Parathyroid adenoma (tissue), 2 donors: Measurements from ENCODE around the gene ROBO1.
"Not testable (repeated sequence)": the region's sequence is repeated elsewhere in the genome, so short reads cannot be mapped to it uniquely, and the experiment has no call there.

ENCODE experiments used
- H2AFZ ChIP-seq: fragments of 300-600 bp; sonication (generic); one replicate; pipeline ENCODE4 v1.7.0; 2017; ENCODE audit warnings: antibody characterized with exemption, mild to moderate bottlenecking
- H3K27ac ChIP-seq: fragments of 300-600 bp; sonication (generic); one replicate; pipeline ENCODE4 v1.7.0; 2017
- H3K27me3 ChIP-seq: fragments of 300-600 bp; sonication (generic); one replicate; pipeline ENCODE4 v1.7.0; 2017; ENCODE audit warnings: low read length; ENCODE audit not compliant: control insufficient read depth, insufficient read depth
- H3K36me3 ChIP-seq: fragments of 300-600 bp; sonication (generic); one replicate; pipeline ENCODE4 v1.7.0; 2017; ENCODE audit warnings: low read length; ENCODE audit not compliant: control insufficient read depth, insufficient read depth
- H3K4me1 ChIP-seq: fragments of 300-600 bp; sonication (generic); one replicate; pipeline ENCODE4 v1.7.0; 2017; ENCODE audit warnings: control low read depth
- H3K4me2 ChIP-seq: fragments of 300-600 bp; sonication (generic); one replicate; pipeline ENCODE4 v1.7.0; 2017; ENCODE audit warnings: low read length
- H3K4me3 ChIP-seq: fragments of 300-600 bp; sonication (generic); one replicate; pipeline ENCODE4 v1.7.0; 2017; ENCODE audit warnings: low read depth, low read length
- H3K79me2 ChIP-seq: fragments of 300-600 bp; sonication (generic); one replicate; pipeline ENCODE4 v1.7.0; 2017; ENCODE audit warnings: control low read depth
- H3K9ac ChIP-seq: fragments of 300-600 bp; sonication (generic); one replicate; pipeline ENCODE4 v1.7.0; 2017; ENCODE audit warnings: mild to moderate bottlenecking
- H3K9me3 ChIP-seq: fragments of 300-600 bp; sonication (generic); one replicate; pipeline ENCODE4 v1.7.0; 2017; ENCODE audit warnings: low read length; ENCODE audit not compliant: control insufficient read depth
- TF ChIP-seq, protein P1 (sequence below): fragments of 300-600 bp; sonication (generic); IDR thresholded peaks from one replicate; pipeline ENCODE4 v1.7.0; 2017; ENCODE audit warnings: antibody characterized with exemption, mild to moderate bottlenecking
- donor health status: primary hyperparathyroidism.

Gene ROBO1

DNA sequence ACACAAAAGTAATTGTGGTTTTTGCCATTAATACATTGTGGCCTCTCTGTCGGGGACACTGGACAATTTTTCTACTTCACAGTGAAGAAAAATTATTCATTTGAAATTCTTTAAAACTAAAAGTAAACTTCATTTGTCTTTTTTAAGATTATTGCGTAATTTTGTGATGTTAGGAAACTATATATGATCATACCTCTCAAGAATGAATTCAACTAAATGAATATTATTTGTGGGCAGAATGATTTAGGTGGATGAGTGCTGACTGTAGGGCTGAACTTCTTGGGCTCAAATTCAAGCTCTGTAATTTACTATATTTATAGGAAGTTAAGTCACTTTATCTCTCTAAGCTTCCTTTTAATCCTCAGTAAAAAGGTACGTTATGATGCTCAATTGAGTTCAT, 441.2 kb downstream of the ROBO1 start:
- H2AFZ ChIP-seq: no peak overlapping the region
- no peak overlapping the region for H3K4me3 ChIP-seq
- no peak overlapping the region for H3K9ac ChIP-seq
- H3K4me1 ChIP-seq: no peaks in the 10 kb centered on the region
- H3K4me2 ChIP-seq: no peak overlapping the region
- H3K9me3 ChIP-seq: no peaks in the 10 kb centered on the region
- H3K36me3 ChIP-seq: no peaks in the 10 kb centered on the region
- no peaks in the 10 kb centered on the region for H3K79me2 ChIP-seq
- no peaks in the 10 kb centered on the region for H3K27me3 ChIP-seq
- TF ChIP-seq, protein P1, sequence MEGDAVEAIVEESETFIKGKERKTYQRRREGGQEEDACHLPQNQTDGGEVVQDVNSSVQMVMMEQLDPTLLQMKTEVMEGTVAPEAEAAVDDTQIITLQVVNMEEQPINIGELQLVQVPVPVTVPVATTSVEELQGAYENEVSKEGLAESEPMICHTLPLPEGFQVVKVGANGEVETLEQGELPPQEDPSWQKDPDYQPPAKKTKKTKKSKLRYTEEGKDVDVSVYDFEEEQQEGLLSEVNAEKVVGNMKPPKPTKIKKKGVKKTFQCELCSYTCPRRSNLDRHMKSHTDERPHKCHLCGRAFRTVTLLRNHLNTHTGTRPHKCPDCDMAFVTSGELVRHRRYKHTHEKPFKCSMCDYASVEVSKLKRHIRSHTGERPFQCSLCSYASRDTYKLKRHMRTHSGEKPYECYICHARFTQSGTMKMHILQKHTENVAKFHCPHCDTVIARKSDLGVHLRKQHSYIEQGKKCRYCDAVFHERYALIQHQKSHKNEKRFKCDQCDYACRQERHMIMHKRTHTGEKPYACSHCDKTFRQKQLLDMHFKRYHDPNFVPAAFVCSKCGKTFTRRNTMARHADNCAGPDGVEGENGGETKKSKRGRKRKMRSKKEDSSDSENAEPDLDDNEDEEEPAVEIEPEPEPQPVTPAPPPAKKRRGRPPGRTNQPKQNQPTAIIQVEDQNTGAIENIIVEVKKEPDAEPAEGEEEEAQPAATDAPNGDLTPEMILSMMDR: no peak
- no peak overlapping the region for H3K27ac ChIP-seq

DNA sequence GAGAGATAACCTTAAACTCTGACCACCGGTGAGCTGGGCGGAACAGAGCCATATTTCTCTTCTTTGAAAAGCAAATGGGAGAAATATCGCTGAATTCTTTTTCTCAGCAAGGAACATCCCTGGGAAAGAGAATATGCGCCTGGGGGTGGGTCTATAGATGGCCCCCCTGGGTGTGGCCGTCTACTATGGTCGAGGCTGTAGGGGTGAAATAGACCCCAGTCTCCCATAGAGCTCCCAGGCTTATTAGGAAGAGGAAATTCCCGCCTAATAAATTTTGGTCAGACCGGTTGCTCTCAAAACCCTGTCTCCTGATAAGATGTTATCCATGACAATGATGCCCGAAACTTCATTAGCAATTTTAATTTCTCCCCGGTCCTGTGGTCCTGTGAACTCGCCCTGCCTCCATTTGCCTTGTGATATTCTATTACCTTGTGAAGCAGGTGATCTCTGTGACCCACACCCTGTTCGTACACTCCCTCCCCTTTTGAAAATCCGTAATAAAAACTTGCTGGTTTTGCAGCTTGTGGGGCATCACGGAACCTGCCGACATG, 441.9 kb downstream of the ROBO1 start:
- not testable (repeated sequence) for H3K4me2 ChIP-seq, H3K27me3 ChIP-seq, H3K9ac ChIP-seq, H3K27ac ChIP-seq, H2AFZ ChIP-seq, H3K4me1 ChIP-seq, H3K36me3 ChIP-seq, H3K9me3 ChIP-seq, H3K79me2 ChIP-seq, H3K4me3 ChIP-seq

DNA sequence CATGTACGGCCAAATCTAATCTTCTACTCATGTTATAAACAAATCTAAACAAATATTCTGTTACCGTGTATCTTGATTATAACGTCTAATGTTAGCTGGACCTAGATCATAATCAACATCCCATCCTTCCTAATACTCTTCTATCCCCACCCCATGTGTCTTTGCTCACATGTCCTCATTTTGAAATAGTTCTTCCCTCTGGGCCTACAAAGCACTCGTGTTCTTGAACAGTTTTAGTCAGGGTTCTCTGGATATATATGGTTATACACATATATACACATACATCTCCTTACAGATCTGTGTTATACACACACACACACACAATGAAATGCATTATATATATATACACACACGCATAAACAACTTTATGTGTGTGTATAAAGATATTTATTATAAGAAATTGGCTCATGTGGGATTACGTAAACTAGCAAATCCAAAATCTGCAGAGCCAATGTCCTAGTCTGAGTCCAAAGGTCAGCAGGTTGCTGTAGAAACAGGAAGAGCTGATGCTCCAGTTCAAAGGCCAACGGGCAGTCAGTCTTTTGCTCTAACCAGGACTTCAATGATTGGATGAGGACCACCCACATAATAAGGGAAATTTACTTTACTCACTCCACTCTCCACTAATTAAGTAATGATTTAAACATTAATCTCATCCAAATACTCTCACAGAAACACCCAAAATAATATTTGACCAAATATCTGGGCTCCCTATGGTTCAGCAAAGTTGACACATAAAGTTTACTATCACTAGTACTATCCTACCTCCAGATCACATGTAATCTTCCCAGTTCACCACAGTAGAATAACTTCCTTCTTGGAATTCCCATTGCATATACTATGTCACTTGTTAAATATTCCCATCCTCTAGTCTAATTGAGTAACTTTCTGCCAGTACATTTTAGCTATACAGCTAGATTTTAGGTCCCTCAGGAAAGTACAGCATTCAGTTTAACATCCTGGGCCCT, 450.0 kb downstream of the ROBO1 start:
- Histone ChIP-seq H3K27ac (no peak overlapping the region), H3K9ac (no peak overlapping the region)
- TF ChIP-seq, protein P1: no peak

DNA sequence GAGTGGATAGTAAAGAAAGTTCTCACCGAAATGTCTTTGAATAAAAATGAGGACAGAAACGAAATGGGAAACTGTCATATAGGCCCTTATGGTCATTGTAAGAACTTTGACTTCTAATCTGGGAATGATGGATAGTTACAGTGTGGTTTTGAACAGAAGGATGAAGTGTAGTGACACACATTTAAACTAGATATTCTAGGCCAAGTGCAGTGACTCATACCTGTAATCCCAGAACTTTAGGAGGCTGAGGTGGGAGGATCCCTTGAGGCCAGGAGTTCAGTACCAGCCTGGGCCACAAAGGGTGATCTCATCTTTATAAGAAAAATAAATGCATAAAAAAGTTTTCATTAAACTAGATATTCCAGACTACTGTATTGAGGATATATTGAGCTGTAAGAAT, 452.8 kb downstream of the ROBO1 start:
- Histone ChIP-seq H3K27me3 (no peaks in the 10 kb centered on the region), H3K9ac (no peak overlapping the region), H3K27ac (no peak overlapping the region), H3K4me2 (no peak overlapping the region), H3K4me1 (no peaks in the 10 kb centered on the region), H3K9me3 (no peaks in the 10 kb centered on the region), H2AFZ (no peak overlapping the region), H3K36me3 (no peaks in the 10 kb centered on the region), H3K79me2 (no peaks in the 10 kb centered on the region), H3K4me3 (no peak overlapping the region)
- TF ChIP-seq, protein P1: no peak

More for the DNA sequence above, 450.0 kb downstream of the ROBO1 start:
- H3K4me2 ChIP-seq: no peak overlapping the region
- no peaks in the 10 kb centered on the region for H3K27me3 ChIP-seq
- H3K79me2 ChIP-seq: no peaks in the 10 kb centered on the region
- H3K9me3 ChIP-seq: no peaks in the 10 kb centered on the region
- H3K36me3 ChIP-seq: no peaks in the 10 kb centered on the region
- H3K4me3 ChIP-seq: no peak overlapping the region
- no peak overlapping the region for H2AFZ ChIP-seq
- no peaks in the 10 kb centered on the region for H3K4me1 ChIP-seq

DNA sequence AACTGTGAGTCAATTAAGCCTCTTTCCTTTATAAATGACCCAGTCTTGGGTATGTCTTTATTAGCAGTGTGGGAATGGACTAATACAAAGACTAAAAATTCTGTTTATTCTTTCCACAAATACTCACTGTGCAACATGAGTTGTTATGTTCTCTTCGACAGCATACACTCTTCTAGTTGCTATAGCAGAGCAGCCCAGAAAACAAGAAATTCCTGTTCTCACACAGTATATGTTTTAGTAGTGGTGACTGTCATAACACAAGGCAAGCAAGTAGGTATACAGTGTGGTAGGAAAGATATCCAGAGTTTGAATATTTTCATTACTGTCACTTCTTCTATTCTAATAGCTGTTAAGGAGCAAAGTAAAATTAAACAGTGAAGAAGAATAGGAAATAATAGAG, 453.3 kb downstream of the ROBO1 start:
- no peaks in the 10 kb centered on the region for H3K79me2 ChIP-seq
- no peak overlapping the region for H3K4me3 ChIP-seq
- no peak overlapping the region for H3K27ac ChIP-seq
- no peak overlapping the region for H3K9ac ChIP-seq
- no peaks in the 10 kb centered on the region for H3K9me3 ChIP-seq
- H3K27me3 ChIP-seq: no peaks in the 10 kb centered on the region
- TF ChIP-seq, protein P1: no peak
- no peak overlapping the region for H3K4me2 ChIP-seq
- H2AFZ ChIP-seq: no peak overlapping the region
- H3K36me3 ChIP-seq: no peaks in the 10 kb centered on the region
- H3K4me1 ChIP-seq: no peaks in the 10 kb centered on the region
